Left ventricle myocardium superior (tissue), 1 donor: Measurements from ENCODE around the gene CHST5. TPM values are rescaled to one million over a fixed set of nuclear protein-coding genes. Genes with fewer than 3 reads are reported as not detected.
"Not testable (repeated sequence)": the region's sequence is repeated elsewhere in the genome, so short reads cannot be mapped to it uniquely, and the experiment has no call there.

Experiments used
- ATAC-seq: fragments of 200-7000 bp; cut with Tn5 transposase; one replicate; pipeline ENCODE4 v1.9.1; 2020; ENCODE audit warnings: mild to moderate bottlenecking, moderate library complexity
- DNase-seq: peaks from one replicate; pipeline ENCODE4 v3.0.0-alpha.2; 2020
- intact Hi-C: fragments of 100-400 bp; cut with micrococcal nuclease; formaldehyde crosslinking; loops from one replicate; pipeline ENCODE4 v1.11.0; 2022
- total RNA-seq: library from RNA; stranded (reverse); fragmentation: NEBNext Ultra II Directional; extraction: Animal tissue kit (Norgen Biotek cat#: 25700); gene quantifications from one replicate; pipeline ENCODE4 v1.2.1, GENCODE V29; 2021
- donor health status: DM: no; HTN: yes; CAD: no; lungs with severe emphysema.

The CHST5 gene
- total RNA-seq, 1 donor from 2014 or later: 0.07 TPM

GRCh38 chr16:75555213-75555706 is 19.4 kb upstream of the CHST5 start:
- peak; percentile 90 for ATAC-seq
- DNase-seq: peak; percentile 84
- intact Hi-C loops: no loop called here

GRCh38 chr16:75552951-75553350 is 17.0 kb upstream of the CHST5 start:
- DNase-seq (no peak), ATAC-seq (no peak)
- intact Hi-C loops: no loop called here

GRCh38 chr16:75550211-75550662 is 14.3 kb upstream of the CHST5 start:
- peak; percentile 42 for ATAC-seq
- intact Hi-C loops: no loop called here

GRCh38 chr16:75548456-75548855 is 12.5 kb upstream of the CHST5 start:
- ATAC-seq, intact Hi-C loops, DNase-seq: not testable (repeated sequence)

More at GRCh38 chr16:75550211-75550662, 14.3 kb upstream of the CHST5 start:
- no peak for DNase-seq

GRCh38 chr16:75546293-75546692 is 10.4 kb upstream of the CHST5 start:
- ATAC-seq (no peak), DNase-seq (no peak)
- intact Hi-C loops: no loop called here

- ATAC-seq, intact Hi-C loops, DNase-seq: not testable (repeated sequence)
Observed at GRCh38 chr16:75545879-75546278, 10.0 kb upstream of the CHST5 start.

- ATAC-seq, DNase-seq, intact Hi-C loops: not testable (repeated sequence)
Observed at GRCh38 chr16:75542462-75542861, 6.6 kb upstream of the CHST5 start.

- intact Hi-C loops: no loop called here
- ATAC-seq (no peak), DNase-seq (no peak)
Observed at GRCh38 chr16:75541236-75541635, 5.3 kb upstream of the CHST5 start.

GRCh38 chr16:75538882-75539565 is 3.1 kb upstream of the CHST5 start:
- ATAC-seq: peak; percentile 95
- DNase-seq: peak; percentile 60
- intact Hi-C loops: not testable (repeated sequence)

- DNase-seq: no peak
- intact Hi-C loops: no loop called here
- ATAC-seq: no peak
Observed at GRCh38 chr16:75537776-75538175, 1.9 kb upstream of the CHST5 start.

GRCh38 chr16:75535211-75535843 is 581 bp downstream of the CHST5 start:
- intact Hi-C loops: no loop called here
- ATAC-seq: no peak
- DNase-seq: no peak

- intact Hi-C loops: no loop called here
- ATAC-seq: no peak
- DNase-seq: no peak
Observed at GRCh38 chr16:75534560-75535205, 1.2 kb downstream of the CHST5 start.

- ATAC-seq: no peak
- intact Hi-C loops: no loop called here
- no peak for DNase-seq
Observed at GRCh38 chr16:75532791-75533190, 3.1 kb downstream of the CHST5 start.

GRCh38 chr16:75532142-75532765 is 3.7 kb downstream of the CHST5 start:
- ATAC-seq (no peak), DNase-seq (no peak)
- intact Hi-C loops: no loop called here

- intact Hi-C loops: no loop called here
- ATAC-seq (no peak), DNase-seq (no peak)
Observed at GRCh38 chr16:75529959-75530358, 5.9 kb downstream of the CHST5 start.

GRCh38 chr16:75529056-75529905 is 6.6 kb downstream of the CHST5 start:
- DNase-seq (no peak), ATAC-seq (no peak)
- intact Hi-C loops: no loop called here

- no peak for DNase-seq
- no peak for ATAC-seq
- intact Hi-C loops: no loop called here
Observed at GRCh38 chr16:75527825-75528299, 8.0 kb downstream of the CHST5 start.

GRCh38 chr16:75526032-75526790 is 9.7 kb downstream of the CHST5 start:
- ATAC-seq (no peak), DNase-seq (no peak)
- intact Hi-C loops: no loop called here
